ENCODE results near the gene SLC1A2.

DNA sequence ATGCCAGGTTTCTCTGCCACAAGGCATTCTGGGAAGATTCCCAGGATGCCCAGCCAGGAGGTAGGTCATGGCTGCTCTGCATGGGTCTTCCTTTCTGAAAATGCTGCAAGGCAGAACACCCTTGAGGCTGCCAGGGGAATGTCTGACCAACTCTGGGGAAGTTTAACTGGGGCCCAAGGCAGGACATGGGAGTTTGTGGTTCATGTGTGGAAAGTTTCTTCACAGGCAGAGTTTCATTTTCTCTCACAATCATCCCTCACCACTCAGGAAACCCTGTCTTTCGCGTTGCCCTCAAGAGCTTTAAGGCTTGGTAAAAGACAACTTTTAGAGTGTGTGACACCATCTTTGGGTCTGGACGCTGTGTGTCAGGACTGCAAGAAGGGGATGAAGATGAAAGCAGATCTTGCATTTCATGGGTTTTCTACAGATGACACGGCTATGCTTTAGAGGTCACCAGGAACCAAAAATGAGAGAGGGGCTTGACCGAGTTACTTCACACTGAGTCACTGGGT is 146.9 kb downstream of the SLC1A2 start:
- no peak for TF ChIP-seq ZC3H10 (CRISPR knock-in tag; IDR thresholded peaks at IDR 0.05)
- no peak for TF ChIP-seq SNAI2 (CRISPR knock-in tag; IDR thresholded peaks at IDR 0.05)
- no peak for TF ChIP-seq PATZ1 (CRISPR knock-in tag; IDR thresholded peaks at IDR 0.05; ENCODE audit: borderline replicate concordance)
- TF ChIP-seq TOX (CRISPR knock-in tag; IDR thresholded peaks at IDR 0.05; ENCODE audit: borderline replicate concordance), result no peak
- TF ChIP-seq ESRRG (CRISPR knock-in tag; IDR thresholded peaks at IDR 0.05), result no peak
- TF ChIP-seq ZFP3 (CRISPR knock-in tag; IDR thresholded peaks at IDR 0.05), result no peak

Measured in SK-N-SH treated with all-trans-retinoic acid at 6 μM for 48 hours (cell line).